Measurements from ENCODE around the gene EFCAB6.

EFCAB6 gene

GRCh38 chr22:43846966-43847365 lies 34.9 kb upstream of the EFCAB6 start:
- H3K4me3 ChIP-seq (ENCODE audit: low read depth, low read length): no peak overlapping the region
- no peak for TF ChIP-seq CTCF (IDR thresholded peaks at IDR 0.05; ENCODE audit: borderline replicate concordance, insufficient read depth, low read depth, low read length)

GRCh38 chr22:43845981-43846380 lies 33.9 kb upstream of the EFCAB6 start:
- no peak overlapping the region for H3K4me3 ChIP-seq (ENCODE audit: low read depth, low read length)
- no peak for TF ChIP-seq CTCF (IDR thresholded peaks at IDR 0.05; ENCODE audit: borderline replicate concordance, insufficient read depth, low read depth, low read length)

- no peak for TF ChIP-seq CTCF (IDR thresholded peaks at IDR 0.05; ENCODE audit: borderline replicate concordance, insufficient read depth, low read depth, low read length)
- H3K4me3 ChIP-seq (ENCODE audit: low read depth, low read length): no peak overlapping the region
Measured at GRCh38 chr22:43844560-43845545, 32.7 kb upstream of the EFCAB6 start.

- H3K4me3 ChIP-seq (ENCODE audit: low read depth, low read length): no peak overlapping the region
- TF ChIP-seq CTCF (IDR thresholded peaks at IDR 0.05; ENCODE audit: borderline replicate concordance, insufficient read depth, low read depth, low read length): no peak
Measured at GRCh38 chr22:43843783-43844530, 31.9 kb upstream of the EFCAB6 start.

- no peak for TF ChIP-seq CTCF (IDR thresholded peaks at IDR 0.05; ENCODE audit: borderline replicate concordance, insufficient read depth, low read depth, low read length)
- no peak overlapping the region for H3K4me3 ChIP-seq (ENCODE audit: low read depth, low read length)
Measured at GRCh38 chr22:43841742-43842141, 29.6 kb upstream of the EFCAB6 start.

GRCh38 chr22:43840851-43841250 lies 28.7 kb upstream of the EFCAB6 start:
- TF ChIP-seq CTCF (IDR thresholded peaks at IDR 0.05; ENCODE audit: borderline replicate concordance, insufficient read depth, low read depth, low read length): no peak
- no peak overlapping the region for H3K4me3 ChIP-seq (ENCODE audit: low read depth, low read length)
